ENCODE measurements around the gene SETD7. TPM values are rescaled to one million over a fixed set of nuclear protein-coding genes. Genes with fewer than 3 reads are reported as not detected.

Gene SETD7
- total and polyA plus RNA-seq, 2 of the 4 experiments (the other 2 are of a cell fraction), result 17.0 to 46.6 TPM

- BruUV-seq (replicated peaks), result no TSS peak
- Histone ChIP-seq H3K9ac (ENCODE audit: low read depth, low read length) (no peak overlapping the region), H3K4me3 (ENCODE audit: insufficient read depth, low read depth, low read length) (no peak overlapping the region), H3K9me3 (ENCODE audit: control insufficient read depth, insufficient read depth, low read length) (no peaks in the 10 kb centered on the region), H3K56ac (ENCODE audit: extremely low read depth, insufficient read depth, low read length) (no peak overlapping the region), H3K4me1 (ENCODE audit: control insufficient read depth, insufficient read depth, low read length) (no peaks in the 10 kb centered on the region), H4K8ac (ENCODE audit: low read depth in 2 of 2, low read length in 2 of 2) (no peak overlapping the region), H4K91ac (ENCODE audit: insufficient read depth, low read depth, low read length) (no peak overlapping the region), H2AFZ (replicated peaks; ENCODE audit: low read length, poor library complexity) (no peak overlapping the region), H2BK15ac (ENCODE audit: low read depth, low read length) (no peak overlapping the region), H2BK5ac (ENCODE audit: low read depth, low read length, poor library complexity, severe bottlenecking) (no peak overlapping the region), H3K27me3 (ENCODE audit: control insufficient read depth, insufficient read depth, low read length) (no peaks in the 10 kb centered on the region), H2BK20ac (ENCODE audit: low read depth, low read length) (no peak overlapping the region), H2AK9ac (replicated peaks; ENCODE audit: low read depth, low read length, poor library complexity) (no peak overlapping the region), H3K18ac (ENCODE audit: low read depth, low read length) (no peak overlapping the region), H3K4me2 (ENCODE audit: low read depth, low read length) (no peak overlapping the region), H3K4ac (ENCODE audit: low read depth, low read length) (no peak overlapping the region), H3K23ac (ENCODE audit: low read depth, low read length) (no peak overlapping the region), H3K9me1 (ENCODE audit: insufficient read depth, low read length) (no peaks in the 10 kb centered on the region; the same call in 1 of the 2 replicates), H2BK120ac (ENCODE audit: low read depth, low read length) (no peak overlapping the region), H2AK5ac (ENCODE audit: low read depth, low read length) (no peak overlapping the region), H3K36me3 (ENCODE audit: control insufficient read depth, insufficient read depth, low read length) (no peaks in the 10 kb centered on the region), H3K27ac (ENCODE audit: insufficient read depth, low read length) (no peak overlapping the region), H4K20me1 (ENCODE audit: insufficient read depth, low read length) (no peaks in the 10 kb centered on the region), H3K79me1 (ENCODE audit: low read depth in 1 of 2, low read length in 2 of 2) (no peaks in the 10 kb centered on the region), H4K5ac (ENCODE audit: low read depth, low read length) (no peak overlapping the region), H3K14ac (replicated peaks; ENCODE audit: low read depth, low read length) (no peak overlapping the region)
- in situ Hi-C loops (cut with MboI; ENCODE audit: low sequenced_read_pairs), result no loop called here
- ChIA-PET CTCF (interaction anchor here (2.0 kb wide), 1 partner anchor 9 kb away, joined by 10 read pairs; no protein-coding TSS in a partner anchor), POLR2A (ENCODE audit: unreplicated experiment) (no interaction called here)
- no CpG with 5 or more reads among the region's 3 CpGs for WGBS, 2 experiments (ENCODE audit: extremely low coverage in 2 of 2, insufficient read length in 1 of 2)
- dilution Hi-C loops (cut with HindIII; ENCODE audit: low sequenced_read_pairs, unreplicated experiment), result no loop called here
- intact Hi-C loops (cut with micrococcal nuclease), result no loop called here
- ATAC-seq (ENCODE audit: low read depth), result no peak
- TF ChIP-seq SMC3 (IDR thresholded peaks at IDR 0.05; ENCODE audit: low read depth, low read length) (no peak), RAD21 (IDR thresholded peaks at IDR 0.05; ENCODE audit: low read length) (no peak), CEBPB (IDR thresholded peaks at IDR 0.05; ENCODE audit: low read depth, low read length) (no peak), POLR2A (IDR thresholded peaks at IDR 0.05; ENCODE audit: low read depth, low read length) (no peak), MAZ (IDR thresholded peaks at IDR 0.05; ENCODE audit: borderline replicate concordance, low read depth, low read length) (no peak), CHD1 (IDR thresholded peaks at IDR 0.05; ENCODE audit: low read depth, low read length) (no peak), RCOR1 (IDR thresholded peaks at IDR 0.05; ENCODE audit: insufficient replicate concordance, low read length) (no peak), ELK1 (IDR thresholded peaks at IDR 0.05; ENCODE audit: borderline replicate concordance, low read depth, low read length) (no peak), NFE2L2 (IDR thresholded peaks at IDR 0.05; ENCODE audit: low read depth, low read length) (no peak)
- no peak for DNase-seq
These were observed 67.6 kb downstream of the SETD7 start for GRCh38 chr4:139488442-139488841.
